Keratinocyte (primary cell): ENCODE measurements around the gene TACR2.

Experiments
- CTCF ChIP-seq, 3 experiments: IDR thresholded peaks in 1 of 3; conservative IDR thresholded peaks in 1 of 3; optimal IDR thresholded peaks in 1 of 3; 2 replicates in 2 of 3; 3 replicates in 1 of 3; pipeline versions ENCODE3 to v1.5.1; 2011; ENCODE audit warnings: low read length in 3 of 3, mild to moderate bottlenecking in 3 of 3, moderate library complexity in 2 of 3, control low read depth in 1 of 3, inconsistent platforms in 1 of 3; ENCODE audit not compliant: insufficient read depth in 2 of 3; ENCODE audit errors: extremely low read depth in 1 of 3
- EZH2 ChIP-seq: IDR thresholded peaks from one replicate; pipeline ENCODE4 v1.6.1; 2012; ENCODE audit warnings: inconsistent platforms, mild to moderate bottlenecking, low read length, moderate library complexity

- TF ChIP-seq EZH2: no peak
- TF ChIP-seq CTCF (optimal IDR thresholded peaks at IDR 0.05 in 1 of 3, IDR thresholded peaks at IDR 0.05 in 1 of 3, conservative IDR thresholded peaks at IDR 0.05 in 1 of 3; ENCODE audit: extremely low read depth in 1 of 3, insufficient read depth in 2 of 3, low read length in 3 of 3): no peak
Observed at GRCh38 chr10:69461243-69462025, 44.7 kb upstream of the TACR2 start.
